Bronchial epithelial cell (primary cell): ENCODE results near the gene MAMLD1. TPM values are rescaled to one million over a fixed set of nuclear protein-coding genes. Genes with fewer than 3 reads are reported as not detected.
"Not testable (repeated sequence)": the region's sequence is repeated elsewhere in the genome, so short reads cannot be mapped to it uniquely, and the experiment has no call there.

Experiments used
- DNase-seq: peaks from one replicate; pipeline ENCODE4 v3.0.0-alpha.2; 2010; ENCODE audit warnings: low read depth
- FAIRE-seq: peaks from 2 replicates; lab custom pipeline; 2011; peaks lifted over from hg19 to GRCh38; lab: Jason Lieb, UNC
- H3K27me3 ChIP-seq: 2 replicates; pipeline ENCODE4 v1.5.1; 2011; ENCODE audit warnings: low read length; ENCODE audit not compliant: control insufficient read depth, insufficient read depth
- H3K36me3 ChIP-seq: 2 replicates; pipeline ENCODE4 v1.5.1; 2011; ENCODE audit warnings: low read length; ENCODE audit not compliant: control insufficient read depth, insufficient read depth
- H3K4me3 ChIP-seq: 2 replicates; pipeline ENCODE4 v1.5.1; 2011; ENCODE audit warnings: mild to moderate bottlenecking, low read depth, low read length, control low read depth
- total RNA-seq: library from RNA; depleted of rRNA; stranded (reverse); fragments of >200 nt; gene quantifications from 2 replicates; pipeline ENCODE4 v1.2.1, GENCODE V29; 2014
- TF ChIP-seq, protein P1 (sequence below): IDR thresholded peaks from 2 replicates; pipeline ENCODE4 v1.5.1; 2011; ENCODE audit warnings: mild to moderate bottlenecking, moderate library complexity, low read length, control low read depth, inconsistent platforms; ENCODE audit not compliant: insufficient read depth, severe bottlenecking

MAMLD1 gene
- total RNA-seq, 1 donor from 2014 or later = under 0.01 TPM

DNA sequence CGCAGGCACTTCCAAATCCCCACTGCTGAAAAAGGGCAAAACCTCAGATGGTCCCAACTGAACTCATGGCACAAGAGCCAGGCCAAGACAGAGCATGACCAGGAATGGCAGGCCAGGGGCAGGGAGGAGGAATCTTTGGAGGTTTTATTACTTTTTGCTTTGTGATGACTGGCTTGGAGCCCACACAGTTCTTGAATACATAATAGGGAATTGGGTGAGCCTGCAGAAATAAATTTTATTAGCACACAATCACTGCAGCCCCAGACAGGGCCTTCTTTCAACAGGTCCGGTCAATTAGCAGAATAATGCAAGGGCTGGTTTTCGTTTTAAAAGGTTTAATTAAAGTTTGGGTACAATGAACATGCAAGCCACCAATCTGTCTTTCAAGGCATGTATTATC lies 23.4 kb upstream of the MAMLD1 start:
- Histone ChIP-seq H3K36me3 (no peaks in the 10 kb centered on the region), H3K27me3 (peaks cover 2% of the 10 kb centered on the region), H3K4me3 (no peak overlapping the region)
- TF ChIP-seq, protein P1, sequence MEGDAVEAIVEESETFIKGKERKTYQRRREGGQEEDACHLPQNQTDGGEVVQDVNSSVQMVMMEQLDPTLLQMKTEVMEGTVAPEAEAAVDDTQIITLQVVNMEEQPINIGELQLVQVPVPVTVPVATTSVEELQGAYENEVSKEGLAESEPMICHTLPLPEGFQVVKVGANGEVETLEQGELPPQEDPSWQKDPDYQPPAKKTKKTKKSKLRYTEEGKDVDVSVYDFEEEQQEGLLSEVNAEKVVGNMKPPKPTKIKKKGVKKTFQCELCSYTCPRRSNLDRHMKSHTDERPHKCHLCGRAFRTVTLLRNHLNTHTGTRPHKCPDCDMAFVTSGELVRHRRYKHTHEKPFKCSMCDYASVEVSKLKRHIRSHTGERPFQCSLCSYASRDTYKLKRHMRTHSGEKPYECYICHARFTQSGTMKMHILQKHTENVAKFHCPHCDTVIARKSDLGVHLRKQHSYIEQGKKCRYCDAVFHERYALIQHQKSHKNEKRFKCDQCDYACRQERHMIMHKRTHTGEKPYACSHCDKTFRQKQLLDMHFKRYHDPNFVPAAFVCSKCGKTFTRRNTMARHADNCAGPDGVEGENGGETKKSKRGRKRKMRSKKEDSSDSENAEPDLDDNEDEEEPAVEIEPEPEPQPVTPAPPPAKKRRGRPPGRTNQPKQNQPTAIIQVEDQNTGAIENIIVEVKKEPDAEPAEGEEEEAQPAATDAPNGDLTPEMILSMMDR = no peak
- DNase-seq (no peak), FAIRE-seq (no peak)

GRCh38 chrX:150340326-150340725 lies 22.8 kb upstream of the MAMLD1 start:
- not testable (repeated sequence) for H3K27me3 ChIP-seq, DNase-seq, H3K36me3 ChIP-seq, H3K4me3 ChIP-seq
- peak; percentile 94 for FAIRE-seq

- TF ChIP-seq, protein P1 = no peak
- H3K36me3 ChIP-seq = no peaks in the 10 kb centered on the region
- no peak for FAIRE-seq
Observed at GRCh38 chrX:150347471-150347870, 15.6 kb upstream of the MAMLD1 start.

DNA sequence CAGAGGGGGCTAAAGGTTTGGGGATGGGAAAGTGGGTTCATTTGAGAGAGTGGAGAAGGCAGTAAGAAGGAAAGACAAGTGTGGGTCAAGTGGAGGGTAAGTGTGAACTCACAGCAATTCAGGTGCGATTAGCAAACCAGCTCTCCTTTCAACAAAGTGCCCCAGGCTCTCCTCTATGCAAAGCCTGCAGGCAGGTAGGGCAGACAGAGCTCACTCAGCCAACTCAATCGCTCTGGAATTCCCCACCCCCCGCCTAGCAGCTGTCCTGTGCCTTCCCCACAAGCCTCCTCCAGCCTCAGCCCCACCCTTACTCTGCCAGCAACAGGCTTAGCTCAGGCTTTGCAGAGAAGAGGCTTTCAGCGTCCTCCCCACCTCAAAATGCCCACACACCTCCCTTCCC lies 14.8 kb upstream of the MAMLD1 start:
- no peaks in the 10 kb centered on the region for H3K27me3 ChIP-seq
- no peak for FAIRE-seq
- H3K36me3 ChIP-seq = no peaks in the 10 kb centered on the region
- no peak overlapping the region for H3K4me3 ChIP-seq
- TF ChIP-seq, protein P1 = no peak
- no peak for DNase-seq

More at GRCh38 chrX:150347471-150347870, 15.6 kb upstream of the MAMLD1 start:
- no peak for DNase-seq
- Histone ChIP-seq H3K4me3 (no peak overlapping the region), H3K27me3 (no peaks in the 10 kb centered on the region)

GRCh38 chrX:150352114-150352513 lies 11.0 kb upstream of the MAMLD1 start:
- TF ChIP-seq, protein P1 = no peak
- no peak overlapping the region for H3K4me3 ChIP-seq
- H3K36me3 ChIP-seq = no peaks in the 10 kb centered on the region
- H3K27me3 ChIP-seq = no peaks in the 10 kb centered on the region
- no peak for DNase-seq
- FAIRE-seq = no peak

GRCh38 chrX:150352581-150352980 lies 10.5 kb upstream of the MAMLD1 start:
- DNase-seq = no peak
- no peaks in the 10 kb centered on the region for H3K36me3 ChIP-seq
- no peak overlapping the region for H3K4me3 ChIP-seq
- TF ChIP-seq, protein P1 = no peak
- no peaks in the 10 kb centered on the region for H3K27me3 ChIP-seq
- no peak for FAIRE-seq
